Measurements from ENCODE around the gene SPNS3. TPM values are rescaled to one million over a fixed set of nuclear protein-coding genes. Genes with fewer than 3 reads are reported as not detected.

The SPNS3 gene
- total and polyA plus RNA-seq, 2 donors (not counting 3 experiments of a cell fraction or from before 2014, with no cell fraction given), result 0.18 to 0.66 TPM

- no peaks in the 10 kb centered on the region for H3K9me1 ChIP-seq (replicated peaks; ENCODE audit: control insufficient read depth, extremely low read depth, insufficient read depth, low read length)
- no peak overlapping the region for H3K9ac ChIP-seq (replicated peaks; ENCODE audit: extremely low read depth, insufficient read depth, low read length)
- POLR2A ChIA-PET, result no interaction called here
- dilution Hi-C loops (cut with MboI; ENCODE audit: extremely low pct_ligation_motif_present, low sequenced_read_pairs), result no loop called here
- no peak overlapping the region for H3K27ac ChIP-seq (ENCODE audit: insufficient read depth, low read depth, low read length)
- no TSS peak for BruUV-seq (replicated peaks)
- CTCF ChIA-PET, result interaction anchor here (1.0 to 1.3 kb wide), 2 partner anchors 189 to 205 kb away, joined by 3 to 9 read pairs; no protein-coding TSS in a partner anchor
- no peak overlapping the region for H2AFZ ChIP-seq (ENCODE audit: low read depth, low read length)
- no peak overlapping the region for H3K4me2 ChIP-seq (ENCODE audit: insufficient read depth, low read length)
- no peaks in the 10 kb centered on the region for H3K27me3 ChIP-seq (ENCODE audit: control insufficient read depth in 2 of 2, insufficient read depth in 2 of 2, low read length in 2 of 2)
- H3K4me3 ChIP-seq (replicated peaks in 1 of 3; ENCODE audit: insufficient read depth in 1 of 3, low read depth in 1 of 3, low read length in 3 of 3), result no peak overlapping the region
- TF ChIP-seq JUN (IDR thresholded peaks at IDR 0.05; ENCODE audit: borderline replicate concordance, insufficient read depth, insufficient read length, low read depth) (no peak), EZH2 (IDR thresholded peaks at IDR 0.05; ENCODE audit: borderline replicate concordance, low read depth, low read length, severe bottlenecking) (no peak), FOS (IDR thresholded peaks at IDR 0.05; ENCODE audit: borderline replicate concordance, insufficient read depth, low read length) (no peak), MYC (IDR thresholded peaks at IDR 0.05; ENCODE audit: low read depth, low read length) (no peak), POLR2A (IDR thresholded peaks at IDR 0.05; ENCODE audit: low read depth, low read length) (no peak), POLR2AphosphoS5 (IDR thresholded peaks at IDR 0.05; ENCODE audit: insufficient read depth, low read depth, low read length) (no peak), GATA2 (IDR thresholded peaks at IDR 0.05; ENCODE audit: insufficient read depth, insufficient read length, low read depth, low read length) (no peak), MAX (IDR thresholded peaks at IDR 0.05; ENCODE audit: insufficient read depth, insufficient read length) (no peak)
- TF ChIP-seq, protein P1, sequence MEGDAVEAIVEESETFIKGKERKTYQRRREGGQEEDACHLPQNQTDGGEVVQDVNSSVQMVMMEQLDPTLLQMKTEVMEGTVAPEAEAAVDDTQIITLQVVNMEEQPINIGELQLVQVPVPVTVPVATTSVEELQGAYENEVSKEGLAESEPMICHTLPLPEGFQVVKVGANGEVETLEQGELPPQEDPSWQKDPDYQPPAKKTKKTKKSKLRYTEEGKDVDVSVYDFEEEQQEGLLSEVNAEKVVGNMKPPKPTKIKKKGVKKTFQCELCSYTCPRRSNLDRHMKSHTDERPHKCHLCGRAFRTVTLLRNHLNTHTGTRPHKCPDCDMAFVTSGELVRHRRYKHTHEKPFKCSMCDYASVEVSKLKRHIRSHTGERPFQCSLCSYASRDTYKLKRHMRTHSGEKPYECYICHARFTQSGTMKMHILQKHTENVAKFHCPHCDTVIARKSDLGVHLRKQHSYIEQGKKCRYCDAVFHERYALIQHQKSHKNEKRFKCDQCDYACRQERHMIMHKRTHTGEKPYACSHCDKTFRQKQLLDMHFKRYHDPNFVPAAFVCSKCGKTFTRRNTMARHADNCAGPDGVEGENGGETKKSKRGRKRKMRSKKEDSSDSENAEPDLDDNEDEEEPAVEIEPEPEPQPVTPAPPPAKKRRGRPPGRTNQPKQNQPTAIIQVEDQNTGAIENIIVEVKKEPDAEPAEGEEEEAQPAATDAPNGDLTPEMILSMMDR (IDR thresholded peaks at IDR 0.05; ENCODE audit: extremely low read depth in 1 of 2, insufficient read depth in 1 of 2, low read depth in 1 of 2, low read length in 2 of 2), result no peak
- H3K4me1 ChIP-seq (ENCODE audit: control insufficient read depth, extremely low read depth, insufficient read depth, low read length), result no peaks in the 10 kb centered on the region
- H4K20me1 ChIP-seq (replicated peaks; ENCODE audit: control insufficient read depth, extremely low read depth, insufficient read depth, low read length), result no peaks in the 10 kb centered on the region
- DNase-seq (ENCODE audit: low read depth, low spot score) (no peak), FAIRE-seq (no peak)
- intact Hi-C loops (cut with micrococcal nuclease), result no loop called here
- no peaks in the 10 kb centered on the region for H3K9me3 ChIP-seq (replicated peaks; ENCODE audit: control insufficient read depth, insufficient read depth, low read length)
- H3K36me3 ChIP-seq (ENCODE audit: control insufficient read depth in 2 of 2, extremely low read depth in 1 of 2, insufficient read depth in 2 of 2, low read length in 2 of 2), result no peaks in the 10 kb centered on the region
- no peaks in the 10 kb centered on the region for H3K79me2 ChIP-seq (ENCODE audit: control insufficient read depth, insufficient read depth, low read length)
Measured at GRCh38 chr17:4405038-4405669, 28.6 kb upstream of the SPNS3 start.

Measured in endothelial cell of umbilical vein (primary cell).